DMS79 treated with DMSO at 0.1 percent for 48 hours (cell line): Measurements from ENCODE around the gene COQ8B.
"Not testable (repeated sequence)": the region's sequence is repeated elsewhere in the genome, so short reads cannot be mapped to it uniquely, and the experiment has no call there.

Experiments used
- DNase-seq: peaks from one replicate; lab custom pipeline; 2025; lab: John Stamatoyannopoulos, UW

The COQ8B gene

GRCh38 chr19:40716482-40717324, at the start of gene COQ8B, which contains the start of gene ITPKC:
COQ8B (minus strand) TSS chr19:40716886; CDS start chr19:40714632, 2,254 bp downstream.
ITPKC (plus strand) TSS chr19:40717112; CDS start chr19:40717136, 24 bp downstream.
- peak; percentile 91 for DNase-seq

GRCh38 chr19:40766385-40766784, 49.7 kb upstream of the COQ8B start:
- DNase-seq: not testable (repeated sequence)

- DNase-seq: no peak
Observed at GRCh38 chr19:40763963-40764362, 47.3 kb upstream of the COQ8B start.

- no peak for DNase-seq
Observed at GRCh38 chr19:40763526-40763925, 46.8 kb upstream of the COQ8B start.

GRCh38 chr19:40762754-40763470, 46.2 kb upstream of the COQ8B start:
- DNase-seq: no peak

- DNase-seq: no peak
Observed at GRCh38 chr19:40759352-40759751, 42.7 kb upstream of the COQ8B start.

GRCh38 chr19:40758491-40758890, 41.8 kb upstream of the COQ8B start:
- no peak for DNase-seq

- DNase-seq: no peak
Observed at GRCh38 chr19:40756502-40757110, 39.9 kb upstream of the COQ8B start.

GRCh38 chr19:40755791-40756190, 39.1 kb upstream of the COQ8B start:
- DNase-seq: no peak

GRCh38 chr19:40755248-40755624, 38.5 kb upstream of the COQ8B start:
- no peak for DNase-seq

GRCh38 chr19:40754611-40755247, 38.0 kb upstream of the COQ8B start:
- DNase-seq: no peak

GRCh38 chr19:40752257-40752781, 35.6 kb upstream of the COQ8B start:
- DNase-seq: no peak

GRCh38 chr19:40750874-40751537, 34.3 kb upstream of the COQ8B start, which contains the start of gene SNRPA:
SNRPA (plus strand) TSS chr19:40751203; CDS start chr19:40751409, 206 bp downstream.
- DNase-seq: peak; percentile 97

GRCh38 chr19:40750058-40750873, 33.6 kb upstream of the COQ8B start, which contains the start of gene ACTMAP:
ACTMAP (minus strand) TSS chr19:40750477; CDS start chr19:40749803, 674 bp downstream.
- DNase-seq: peak; percentile 99

- DNase-seq: no peak
Observed at GRCh38 chr19:40747536-40747935, 30.9 kb upstream of the COQ8B start.

GRCh38 chr19:40745402-40745780, 28.7 kb upstream of the COQ8B start:
- no peak for DNase-seq

GRCh38 chr19:40744554-40745401, 28.1 kb upstream of the COQ8B start:
- DNase-seq: no peak

- DNase-seq: no peak
Observed at GRCh38 chr19:40743926-40744325, 27.2 kb upstream of the COQ8B start.

GRCh38 chr19:40742886-40743285, 26.2 kb upstream of the COQ8B start:
- no peak for DNase-seq
